Frontal cortex (tissue), 4 donors: ENCODE data around the gene PURA. TPM values are rescaled to one million over a fixed set of nuclear protein-coding genes. Genes with fewer than 3 reads are reported as not detected.

Experiments
- DNase-seq, 2 donors: peaks; one replicate each; pipeline ENCODE4 v3.0.0; 2012; ENCODE audit warnings: low spot score in 2 of 2
- FAIRE-seq: peaks from 2 replicates; lab custom pipeline; 2012; peaks lifted over from hg19 to GRCh38; lab: Jason Lieb, UNC
- total RNA-seq: library from RNA; depleted of rRNA; stranded (reverse); fragments of >200 nt; gene quantifications from one replicate; pipeline ENCODE4 v1.2.3, GENCODE V29; 2014
- donor health status: control.
- donor health status: control.
- donor health status: control.

The PURA gene
- 9.4 TPM for total RNA-seq

- DNase-seq (peak; percentile 92 to 94), FAIRE-seq (no peak)
These were observed at the start of gene PURA for GRCh38 chr5:140113699-140114263. Gene PURA, plus strand, starts transcription at chr5:140114109. Its CDS starts 73 bp downstream, at chr5:140114182.

- FAIRE-seq (no peak), DNase-seq (no peak)
These were observed 41.1 kb upstream of the PURA start for GRCh38 chr5:140072812-140073211.

- DNase-seq (peak in 1 of 2 donors; percentile 38), FAIRE-seq (peak; percentile 98)
These were observed 40.6 kb upstream of the PURA start for GRCh38 chr5:140073296-140073695.

- DNase-seq, result no peak
These were observed 38.5 kb upstream of the PURA start for GRCh38 chr5:140075371-140075770.

GRCh38 chr5:140076142-140076541 is 37.8 kb upstream of the PURA start:
- DNase-seq (no peak), FAIRE-seq (peak; percentile 54)

More at GRCh38 chr5:140075371-140075770, 38.5 kb upstream of the PURA start:
- FAIRE-seq, result no peak

GRCh38 chr5:140076788-140077187 is 37.1 kb upstream of the PURA start:
- no peak for FAIRE-seq

GRCh38 chr5:140083120-140083519 is 30.8 kb upstream of the PURA start:
- DNase-seq (no peak), FAIRE-seq (no peak)

More at GRCh38 chr5:140076788-140077187, 37.1 kb upstream of the PURA start:
- no peak for DNase-seq

- FAIRE-seq, result no peak
- DNase-seq, result no peak
These were observed 30.3 kb upstream of the PURA start for GRCh38 chr5:140083650-140084049.

GRCh38 chr5:140084541-140084940 is 29.4 kb upstream of the PURA start:
- FAIRE-seq (no peak), DNase-seq (no peak)

GRCh38 chr5:140090251-140090650 is 23.7 kb upstream of the PURA start:
- FAIRE-seq, result no peak
- no peak for DNase-seq

- FAIRE-seq (no peak), DNase-seq (no peak)
These were observed 20.7 kb upstream of the PURA start for GRCh38 chr5:140093179-140093578.

- FAIRE-seq, result no peak
- no peak for DNase-seq
These were observed 20.0 kb upstream of the PURA start for GRCh38 chr5:140093866-140094265.

GRCh38 chr5:140094889-140095288 is 19.0 kb upstream of the PURA start:
- no peak for DNase-seq
- no peak for FAIRE-seq

GRCh38 chr5:140101179-140101578 is 12.7 kb upstream of the PURA start:
- FAIRE-seq, result no peak
- no peak for DNase-seq

- no peak for FAIRE-seq
- DNase-seq, result no peak
These were observed 10.8 kb upstream of the PURA start for GRCh38 chr5:140103154-140103553.

- no peak for FAIRE-seq
These were observed 9.8 kb upstream of the PURA start for GRCh38 chr5:140104100-140104499.

GRCh38 chr5:140106101-140106500 is 7.8 kb upstream of the PURA start:
- DNase-seq, result no peak
- FAIRE-seq, result no peak

More at GRCh38 chr5:140104100-140104499, 9.8 kb upstream of the PURA start:
- DNase-seq, result no peak

GRCh38 chr5:140106805-140107311 is 7.1 kb upstream of the PURA start:
- FAIRE-seq (no peak), DNase-seq (no peak)

GRCh38 chr5:140107312-140108092 is 6.4 kb upstream of the PURA start:
- FAIRE-seq, result no peak
- peak; percentile 89 to 93 for DNase-seq

GRCh38 chr5:140108093-140109017 is 5.6 kb upstream of the PURA start:
- no peak for FAIRE-seq
- DNase-seq, result no peak
